GM13976 (cell line): ENCODE results near the gene CACNA2D3.

Source experiments
- DNase-seq: peaks from one replicate; pipeline ENCODE4 v3.0.0; 2012; ENCODE audit warnings: low spot score
- CTCF ChIP-seq: IDR thresholded peaks from 2 replicates; pipeline ENCODE4 v1.5.1; 2012; ENCODE audit warnings: borderline replicate concordance, mild to moderate bottlenecking; ENCODE audit not compliant: insufficient read depth; ENCODE audit errors: extremely low read depth, missing control alignments, control extremely low read depth
- in situ Hi-C: fragments of 300-500 bp; cut with MboI; formaldehyde crosslinking; loops from one replicate; pipeline ENCODE4 v1.12.0; 2022; ENCODE audit warnings: low sequenced_read_pairs, mixed read lengths, inconsistent platforms; ENCODE audit not compliant: unreplicated experiment

Gene CACNA2D3

DNA sequence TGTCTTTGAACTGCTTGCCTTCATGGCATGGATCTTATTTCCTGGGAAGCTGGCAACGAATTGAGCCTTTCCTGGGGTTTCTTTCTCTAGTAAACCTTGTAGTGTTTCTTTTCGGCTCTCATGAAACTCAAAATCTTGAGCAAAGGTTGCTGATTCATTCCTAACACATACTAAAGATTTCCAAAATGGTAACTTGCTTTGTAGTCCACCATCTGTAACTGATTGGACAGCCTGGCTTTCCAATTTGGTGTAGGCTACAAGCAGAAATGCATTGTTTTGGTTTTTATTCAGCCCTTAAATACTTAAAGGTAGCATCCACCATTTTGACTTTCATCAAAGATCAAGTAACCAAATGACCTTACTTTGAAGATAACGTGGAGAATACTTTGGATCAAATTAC, 767.4 kb downstream of the CACNA2D3 start:
- in situ Hi-C loops = no loop called here
- no peak for DNase-seq
- TF ChIP-seq CTCF = no peak

GRCh38 chr3:54891540-54891897, 769.2 kb downstream of the CACNA2D3 start:
- in situ Hi-C loops = no loop called here
- TF ChIP-seq CTCF = no peak
- DNase-seq = no peak

DNA sequence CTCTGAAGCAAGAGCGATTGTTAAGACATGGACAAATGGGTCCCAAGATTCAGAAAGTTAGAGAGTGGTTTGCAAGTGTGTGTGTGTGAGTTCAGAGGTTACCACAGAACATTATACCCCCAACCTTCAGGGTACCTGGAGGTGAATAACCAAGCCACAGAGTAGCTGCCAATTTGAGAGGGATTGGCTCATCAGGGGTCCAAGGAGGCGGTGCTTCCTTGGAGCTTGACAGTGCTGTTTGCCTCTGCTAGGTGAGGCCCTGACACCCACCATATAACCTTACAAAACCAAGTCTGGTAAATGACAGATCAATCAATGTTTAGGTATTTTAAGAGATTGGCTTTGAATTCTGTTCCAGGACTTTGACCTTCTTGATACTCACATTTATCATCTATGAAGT, 769.8 kb downstream of the CACNA2D3 start:
- no peak for TF ChIP-seq CTCF
- no peak for DNase-seq
- in situ Hi-C loops = no loop called here

GRCh38 chr3:54895613-54896012, 773.3 kb downstream of the CACNA2D3 start:
- in situ Hi-C loops = no loop called here
- no peak for TF ChIP-seq CTCF
- no peak for DNase-seq

GRCh38 chr3:54897028-54897711, 774.8 kb downstream of the CACNA2D3 start:
- in situ Hi-C loops = no loop called here
- DNase-seq = no peak
- no peak for TF ChIP-seq CTCF

GRCh38 chr3:54899273-54899672, 776.9 kb downstream of the CACNA2D3 start:
- in situ Hi-C loops = no loop called here
- no peak for DNase-seq
- TF ChIP-seq CTCF = no peak

DNA sequence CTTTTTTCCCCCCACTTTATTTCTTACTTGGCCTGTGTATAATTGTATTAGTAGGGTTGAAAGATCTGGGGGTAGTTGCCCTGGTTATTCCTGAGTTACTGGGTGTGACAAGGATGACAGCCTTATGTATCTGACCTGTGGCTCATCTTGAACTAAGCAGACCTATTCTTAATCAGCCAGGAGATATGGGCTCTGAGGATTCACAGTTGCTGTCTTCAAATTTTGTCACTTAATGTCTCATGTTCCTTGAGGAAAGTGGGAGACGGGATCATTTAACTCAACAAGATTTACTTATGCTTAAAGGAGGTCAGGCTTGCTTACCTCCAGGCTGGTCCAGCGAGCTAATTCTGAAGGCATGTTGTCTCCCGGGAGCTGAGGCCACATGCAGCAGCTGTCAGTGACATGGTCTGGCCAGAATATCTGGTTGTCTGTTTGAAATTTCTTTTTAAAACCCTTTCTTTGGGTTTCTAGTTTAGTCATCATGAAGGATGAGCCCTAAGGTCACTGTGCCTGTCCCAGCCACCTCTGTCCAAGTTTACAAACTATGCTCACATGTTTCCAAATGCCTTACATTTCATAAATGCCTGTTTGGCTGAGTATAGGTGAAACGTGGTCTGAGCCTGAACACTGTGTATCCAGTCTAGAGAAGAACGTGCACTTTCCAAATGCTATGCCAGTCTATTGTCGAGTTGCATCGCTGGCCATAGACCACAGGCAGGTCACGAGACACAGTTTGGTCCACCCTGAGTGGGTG, 778.7 kb downstream of the CACNA2D3 start:
- DNase-seq = no peak
- in situ Hi-C loops = no loop called here
- no peak for TF ChIP-seq CTCF
